NB4 (cell line): ENCODE data around the gene EEF1A2.

Experiments used
- DNase-seq: peaks from one replicate; pipeline ENCODE4 v3.0.0; 2010; ENCODE audit warnings: low read depth
- H3K4me3 ChIP-seq: one replicate; pipeline ENCODE4 v1.5.1; 2011; ENCODE audit warnings: mild to moderate bottlenecking, low read depth, low read length, moderate library complexity
- MYC ChIP-seq: IDR thresholded peaks from 2 replicates; pipeline ENCODE4 v1.6.1; 2011; ENCODE audit warnings: low read depth, low read length
- POLR2A ChIP-seq: IDR thresholded peaks from 2 replicates; pipeline ENCODE4 v1.6.1; 2011; ENCODE audit warnings: mild to moderate bottlenecking; ENCODE audit not compliant: insufficient read length; ENCODE audit errors: extremely low read depth
- TF ChIP-seq, protein P1 (sequence below): IDR thresholded peaks from one replicate; pipeline ENCODE4 v1.5.1; 2012; ENCODE audit warnings: low read depth, low read length
- TF ChIP-seq, protein P2 (sequence below): IDR thresholded peaks from 2 replicates; pipeline ENCODE4 v1.6.1; 2011; ENCODE audit warnings: low read depth, low read length

Gene EEF1A2

DNA sequence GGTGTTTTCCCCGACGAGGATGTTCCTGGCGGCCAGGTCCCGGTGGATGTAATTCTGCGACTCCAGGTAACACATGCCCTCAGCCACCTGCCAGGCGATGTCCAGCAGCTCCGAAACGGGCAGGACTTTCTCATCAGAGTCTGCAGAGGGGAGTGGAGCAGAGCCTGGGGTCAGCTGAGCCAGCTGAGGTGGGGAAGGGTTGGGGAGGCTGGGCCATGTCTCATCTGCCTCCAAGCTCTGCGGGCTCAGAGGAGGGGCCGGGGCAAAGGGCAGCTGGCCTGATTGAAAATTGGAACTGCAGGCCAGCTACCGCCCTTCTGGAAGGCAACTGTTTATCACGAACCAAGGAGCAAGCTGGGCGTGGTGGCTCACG lies 31.9 kb upstream of the EEF1A2 start:
- DNase-seq: no peak
- TF ChIP-seq, protein P1, sequence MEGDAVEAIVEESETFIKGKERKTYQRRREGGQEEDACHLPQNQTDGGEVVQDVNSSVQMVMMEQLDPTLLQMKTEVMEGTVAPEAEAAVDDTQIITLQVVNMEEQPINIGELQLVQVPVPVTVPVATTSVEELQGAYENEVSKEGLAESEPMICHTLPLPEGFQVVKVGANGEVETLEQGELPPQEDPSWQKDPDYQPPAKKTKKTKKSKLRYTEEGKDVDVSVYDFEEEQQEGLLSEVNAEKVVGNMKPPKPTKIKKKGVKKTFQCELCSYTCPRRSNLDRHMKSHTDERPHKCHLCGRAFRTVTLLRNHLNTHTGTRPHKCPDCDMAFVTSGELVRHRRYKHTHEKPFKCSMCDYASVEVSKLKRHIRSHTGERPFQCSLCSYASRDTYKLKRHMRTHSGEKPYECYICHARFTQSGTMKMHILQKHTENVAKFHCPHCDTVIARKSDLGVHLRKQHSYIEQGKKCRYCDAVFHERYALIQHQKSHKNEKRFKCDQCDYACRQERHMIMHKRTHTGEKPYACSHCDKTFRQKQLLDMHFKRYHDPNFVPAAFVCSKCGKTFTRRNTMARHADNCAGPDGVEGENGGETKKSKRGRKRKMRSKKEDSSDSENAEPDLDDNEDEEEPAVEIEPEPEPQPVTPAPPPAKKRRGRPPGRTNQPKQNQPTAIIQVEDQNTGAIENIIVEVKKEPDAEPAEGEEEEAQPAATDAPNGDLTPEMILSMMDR: no peak
- no peak for TF ChIP-seq MYC
- no peak for TF ChIP-seq POLR2A
- TF ChIP-seq, protein P2, sequence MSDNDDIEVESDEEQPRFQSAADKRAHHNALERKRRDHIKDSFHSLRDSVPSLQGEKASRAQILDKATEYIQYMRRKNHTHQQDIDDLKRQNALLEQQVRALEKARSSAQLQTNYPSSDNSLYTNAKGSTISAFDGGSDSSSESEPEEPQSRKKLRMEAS: no peak
- H3K4me3 ChIP-seq: no peak overlapping the region

DNA sequence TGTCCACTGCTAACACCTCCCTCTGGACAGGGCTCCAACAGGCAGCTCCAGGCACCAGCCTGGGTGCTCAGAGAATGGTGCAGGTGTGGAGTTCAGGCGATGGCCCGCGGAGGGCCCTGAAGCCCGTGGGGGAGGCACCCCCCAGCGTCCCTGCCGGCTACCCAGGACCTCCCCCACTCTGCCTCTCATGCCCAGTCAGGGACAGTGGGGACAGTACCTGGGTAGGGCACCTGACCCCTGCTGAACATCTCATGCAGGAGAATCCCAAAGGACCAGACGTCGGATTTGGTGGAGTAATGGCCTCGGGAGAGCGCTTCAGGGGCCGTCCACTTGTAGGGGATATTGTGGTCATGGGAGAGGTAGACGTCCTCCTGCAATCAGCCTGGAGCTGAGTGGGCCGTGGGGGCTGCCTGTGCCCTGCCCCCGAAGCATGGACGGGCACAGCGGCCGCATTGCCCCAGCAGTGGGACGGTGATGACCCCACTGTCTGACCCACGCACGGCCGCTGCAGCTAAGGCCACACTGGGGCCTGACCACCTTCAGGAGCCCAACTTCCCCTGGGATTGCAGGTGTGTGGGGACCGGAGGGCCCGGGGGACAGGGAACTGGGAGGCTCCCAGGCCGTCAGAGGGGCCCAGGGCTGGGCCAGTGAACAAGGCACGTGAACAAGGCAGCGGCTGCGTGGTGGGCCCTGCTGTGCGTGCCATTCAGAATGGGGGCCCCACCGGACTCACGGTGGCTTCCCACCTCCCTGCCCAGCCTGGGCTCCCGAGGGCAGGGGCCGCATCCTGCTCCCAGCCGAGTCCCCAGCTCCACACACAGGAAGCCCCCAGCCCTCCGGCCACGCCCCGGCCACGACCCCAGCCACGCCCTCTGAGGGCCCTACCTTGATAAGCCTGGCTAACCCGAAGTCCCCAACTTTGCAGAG lies 31.2 kb upstream of the EEF1A2 start:
- no peak for TF ChIP-seq POLR2A
- TF ChIP-seq, protein P1: no peak
- TF ChIP-seq, protein P2: no peak
- no peak for TF ChIP-seq MYC

DNA sequence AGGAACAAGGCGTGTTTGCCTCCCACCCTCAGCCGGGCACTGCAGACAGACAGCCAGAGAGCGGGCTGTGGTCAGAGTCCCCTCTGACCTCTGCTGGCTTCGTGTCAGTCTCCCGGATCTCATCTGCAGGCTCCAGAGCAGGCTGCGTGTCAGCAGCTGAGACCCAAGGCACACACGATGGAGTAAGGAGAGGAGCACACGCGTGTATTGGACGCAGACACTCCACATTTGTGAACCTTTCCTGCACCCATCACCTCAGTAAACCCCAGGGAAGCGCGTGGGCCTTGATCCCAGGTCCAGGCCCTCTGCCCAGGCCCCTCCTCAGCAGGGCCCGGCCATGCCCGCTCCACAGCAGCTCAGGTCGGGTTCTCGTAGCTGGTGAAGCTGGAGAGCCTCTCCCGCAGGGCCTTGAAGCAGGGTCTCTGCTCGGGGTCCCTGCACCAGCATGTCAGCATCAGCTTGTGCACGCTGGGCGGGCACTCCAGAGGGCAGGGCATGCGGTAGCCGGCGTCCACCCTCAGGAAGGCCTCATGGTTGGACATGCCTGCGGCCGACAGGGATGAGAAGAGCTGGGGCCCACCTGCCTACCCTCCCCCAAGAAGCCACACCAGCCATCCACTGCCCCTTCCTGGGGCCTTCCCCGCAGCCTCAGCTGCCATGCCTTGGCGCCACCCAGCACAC lies 30.4 kb upstream of the EEF1A2 start:
- TF ChIP-seq, protein P1: no peak
- TF ChIP-seq, protein P2: no peak
- TF ChIP-seq POLR2A (no peak), MYC (no peak)
- H3K4me3 ChIP-seq: no peak overlapping the region
- no peak for DNase-seq

More for the DNA sequence above, 31.2 kb upstream of the EEF1A2 start:
- DNase-seq: no peak
- H3K4me3 ChIP-seq: no peak overlapping the region

DNA sequence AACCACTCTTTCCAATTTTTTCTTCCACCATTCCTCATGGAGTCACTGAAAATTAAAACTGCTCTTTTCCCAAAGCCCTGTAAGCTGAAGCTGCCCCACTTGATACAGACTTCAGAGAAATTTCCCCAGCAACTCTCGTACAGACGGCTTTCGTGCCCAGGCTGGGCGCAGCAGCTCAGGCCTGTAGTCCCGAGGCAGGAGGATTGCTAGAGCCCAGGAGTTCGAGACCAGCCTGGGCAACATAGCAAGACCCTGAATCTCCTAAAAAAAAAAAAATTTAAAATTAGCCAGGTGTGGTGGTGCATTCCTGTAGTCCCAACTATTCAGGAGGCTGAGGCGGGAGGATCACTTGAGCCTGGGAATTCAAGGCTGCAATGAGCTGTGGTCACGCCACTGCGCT lies 28.3 kb upstream of the EEF1A2 start:
- no peak for DNase-seq
- TF ChIP-seq POLR2A (no peak), MYC (no peak)
- TF ChIP-seq, protein P2: no peak
- TF ChIP-seq, protein P1: no peak
- no peak overlapping the region for H3K4me3 ChIP-seq

DNA sequence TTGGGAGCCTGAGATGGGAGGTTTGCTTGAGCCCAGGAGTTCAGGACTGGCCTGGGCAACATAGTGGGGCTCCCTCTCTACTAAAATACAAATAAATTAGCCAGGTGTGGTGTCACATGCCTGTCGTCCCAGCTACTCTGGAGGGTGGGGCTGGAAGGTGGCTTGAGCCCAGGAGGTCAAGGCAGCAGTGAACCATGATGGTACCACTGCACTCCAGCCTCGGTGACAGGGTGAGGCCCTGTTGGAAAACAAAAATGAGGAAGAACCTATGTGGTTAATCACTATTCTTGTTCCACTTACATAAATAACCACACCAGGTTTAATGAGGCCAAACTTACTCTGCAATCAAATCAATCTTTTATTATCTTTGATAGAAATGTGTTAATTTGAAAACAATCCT lies 27.1 kb upstream of the EEF1A2 start:
- DNase-seq: no peak
- no peak for TF ChIP-seq MYC
- TF ChIP-seq, protein P1: no peak
- TF ChIP-seq, protein P2: no peak
- TF ChIP-seq POLR2A: no peak

More for the DNA sequence above, 27.1 kb upstream of the EEF1A2 start:
- H3K4me3 ChIP-seq: no peak overlapping the region
